GM12873 (cell line): ENCODE measurements around the gene STARD13.

ENCODE experiments used
- TF ChIP-seq, protein P1 (sequence below): IDR thresholded peaks from 2 replicates; pipeline ENCODE4 v1.5.1; 2012; ENCODE audit warnings: low read depth, mild to moderate bottlenecking, moderate library complexity, low read length, control low read depth; ENCODE audit not compliant: insufficient read depth; ENCODE audit errors: missing control alignments

STARD13 gene

DNA sequence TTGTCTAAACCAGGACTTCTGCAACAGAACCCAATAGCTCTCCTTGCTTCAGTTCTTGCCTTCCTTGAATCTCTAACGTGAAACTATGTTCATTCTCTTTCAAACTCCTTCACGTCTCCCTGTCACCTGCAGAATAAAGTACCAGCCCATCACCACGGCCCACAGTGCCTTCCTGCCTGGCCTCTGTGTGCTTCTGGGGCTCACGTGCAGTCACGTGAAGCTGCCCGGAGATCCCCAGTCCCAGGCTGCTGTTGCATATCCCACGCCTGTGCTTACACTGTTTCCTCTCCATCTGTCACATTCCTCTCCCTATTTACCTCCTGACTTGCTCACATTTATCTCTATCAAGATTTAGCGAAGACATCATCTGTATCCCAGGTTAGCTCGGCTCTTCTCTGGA is 102.8 kb downstream of the STARD13 start:
- TF ChIP-seq, protein P1, sequence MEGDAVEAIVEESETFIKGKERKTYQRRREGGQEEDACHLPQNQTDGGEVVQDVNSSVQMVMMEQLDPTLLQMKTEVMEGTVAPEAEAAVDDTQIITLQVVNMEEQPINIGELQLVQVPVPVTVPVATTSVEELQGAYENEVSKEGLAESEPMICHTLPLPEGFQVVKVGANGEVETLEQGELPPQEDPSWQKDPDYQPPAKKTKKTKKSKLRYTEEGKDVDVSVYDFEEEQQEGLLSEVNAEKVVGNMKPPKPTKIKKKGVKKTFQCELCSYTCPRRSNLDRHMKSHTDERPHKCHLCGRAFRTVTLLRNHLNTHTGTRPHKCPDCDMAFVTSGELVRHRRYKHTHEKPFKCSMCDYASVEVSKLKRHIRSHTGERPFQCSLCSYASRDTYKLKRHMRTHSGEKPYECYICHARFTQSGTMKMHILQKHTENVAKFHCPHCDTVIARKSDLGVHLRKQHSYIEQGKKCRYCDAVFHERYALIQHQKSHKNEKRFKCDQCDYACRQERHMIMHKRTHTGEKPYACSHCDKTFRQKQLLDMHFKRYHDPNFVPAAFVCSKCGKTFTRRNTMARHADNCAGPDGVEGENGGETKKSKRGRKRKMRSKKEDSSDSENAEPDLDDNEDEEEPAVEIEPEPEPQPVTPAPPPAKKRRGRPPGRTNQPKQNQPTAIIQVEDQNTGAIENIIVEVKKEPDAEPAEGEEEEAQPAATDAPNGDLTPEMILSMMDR: no peak

- TF ChIP-seq, protein P1: no peak
Measured at GRCh38 chr13:33181264-33181663, 104.3 kb downstream of the STARD13 start.

- TF ChIP-seq, protein P1: no peak
Measured at GRCh38 chr13:33180122-33180804, 105.3 kb downstream of the STARD13 start.

- TF ChIP-seq, protein P1: no peak
Measured at GRCh38 chr13:33179463-33179862, 106.1 kb downstream of the STARD13 start.

- TF ChIP-seq, protein P1: no peak
Measured at GRCh38 chr13:33178209-33178840, 107.2 kb downstream of the STARD13 start.

DNA sequence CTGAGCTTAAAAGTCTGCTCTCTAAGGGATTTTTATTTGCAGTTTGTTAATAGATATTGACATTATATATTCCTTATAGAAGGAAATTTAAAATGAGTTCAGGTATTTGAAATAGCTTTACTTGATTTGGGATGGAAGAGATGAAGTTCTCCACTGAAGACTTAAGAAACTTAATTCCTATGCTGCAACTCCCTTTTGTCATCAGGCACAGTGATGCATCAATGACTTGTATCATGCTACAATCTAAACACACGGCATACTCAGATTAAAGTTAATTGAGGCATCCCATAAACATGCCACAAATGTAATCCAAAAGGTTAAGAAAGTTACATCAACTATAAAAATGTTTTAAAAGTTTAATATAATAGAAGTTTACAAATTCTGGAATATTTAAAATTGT is 109.0 kb downstream of the STARD13 start:
- TF ChIP-seq, protein P1: no peak

GRCh38 chr13:33175991-33176390 is 109.6 kb downstream of the STARD13 start:
- TF ChIP-seq, protein P1: no peak
